ENCODE results near the gene GNG7. TPM values are rescaled to one million over a fixed set of nuclear protein-coding genes. Genes with fewer than 3 reads are reported as not detected.
"Not testable (repeated sequence)": the region's sequence is repeated elsewhere in the genome, so short reads cannot be mapped to it uniquely, and the experiment has no call there.

Gene GNG7
- polyA plus RNA-seq, 6 donors from 2014 or later: 49.1 to 72.0 (median 60.9) TPM

DNA sequence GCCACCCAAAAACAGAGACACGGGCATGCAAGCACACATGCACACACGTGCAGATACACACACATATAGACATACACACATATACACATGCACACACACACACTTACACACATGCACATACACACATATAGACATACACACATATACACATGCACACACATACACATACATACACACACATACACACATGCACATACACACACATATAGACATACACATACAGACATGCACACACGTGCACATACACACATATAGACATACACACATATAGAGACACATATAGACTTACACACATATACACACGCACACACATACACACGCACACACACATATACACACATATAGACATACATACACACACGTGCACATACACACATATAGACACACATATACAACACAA lies 134.5 kb downstream of the GNG7 start:
- Mint-ChIP-seq H3K27me3 (no peaks in the 10 kb centered on the region), H3K36me3 (peaks cover 6 to 8% of the 10 kb centered on the region in 2 donors), H3K4me1 (peaks cover 38 to 63% (median 53%) of the 10 kb centered on the region in 3 donors), H3K27ac (peak overlapping the region in 4 of 6 donors; percentile 38 to 58 (median 52)), H3K4me3 (peak overlapping the region in 1 of 8 donors; percentile 1), H3K9me3 (peaks cover 2 to 6% (median 5%) of the 10 kb centered on the region in 7 donors)
- ATAC-seq (ENCODE audit: low read depth in 2 of 2): no peak
- no peak for DNase-seq

DNA sequence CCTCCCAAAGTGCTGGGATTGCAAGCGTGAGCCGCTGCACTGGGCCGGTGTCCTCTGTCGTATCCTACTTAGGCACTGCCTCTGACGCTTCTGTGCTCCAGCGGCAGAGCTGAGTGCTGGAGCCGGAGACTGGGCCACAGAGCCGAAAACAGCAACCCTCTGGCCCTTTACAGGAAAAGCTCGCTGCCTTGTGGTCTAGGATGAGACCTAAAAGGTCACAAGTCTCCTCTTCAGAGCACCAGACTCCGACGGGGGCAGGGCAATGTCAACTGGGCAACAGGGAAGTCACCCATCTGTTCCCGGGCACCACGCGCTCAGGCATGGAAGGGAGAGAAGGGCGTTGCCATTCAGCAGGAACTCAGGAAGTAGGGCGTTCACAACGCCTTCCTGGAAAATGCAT lies 134.9 kb downstream of the GNG7 start:
- Mint-ChIP-seq H3K9me3 (peaks cover 2 to 6% (median 5%) of the 10 kb centered on the region in 7 donors), H3K4me1 (peaks cover 39 to 67% (median 57%) of the 10 kb centered on the region in 3 donors), H3K36me3 (peaks cover 6 to 8% of the 10 kb centered on the region in 2 donors), H3K4me3 (peak overlapping the region in 1 of 8 donors; percentile 1), H3K27me3 (no peaks in the 10 kb centered on the region), H3K27ac (peak overlapping the region in 2 of 6 donors; percentile 55 to 58)
- DNase-seq: no peak
- ATAC-seq (ENCODE audit: low read depth in 2 of 2): no peak

DNA sequence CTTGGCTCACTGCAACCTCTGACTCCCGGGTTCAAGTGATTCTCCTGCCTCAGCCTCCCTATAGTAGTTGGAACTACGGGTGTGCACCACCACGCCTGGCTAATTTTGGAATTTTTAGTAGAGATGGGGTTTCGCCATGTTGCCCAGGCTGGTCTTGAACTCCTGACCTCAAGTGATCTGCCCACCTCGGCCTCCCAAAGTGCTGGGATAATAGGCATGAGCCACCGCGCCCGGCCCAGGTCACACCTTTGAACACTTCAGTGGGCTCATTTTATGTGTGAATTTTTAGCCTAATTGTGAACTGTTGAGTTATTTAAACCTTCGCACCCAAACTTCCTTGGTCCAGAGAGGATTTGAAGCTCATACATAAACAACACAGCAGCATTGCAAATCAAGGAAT lies 138.9 kb downstream of the GNG7 start:
- ATAC-seq (ENCODE audit: low read depth in 2 of 2); H3K36me3 Mint-ChIP-seq; DNase-seq; H3K9me3 Mint-ChIP-seq; H3K27me3 Mint-ChIP-seq: not testable (repeated sequence)
- peaks cover 29 to 70% (median 60%) of the 10 kb centered on the region in 3 donors for H3K4me1 Mint-ChIP-seq
- H3K27ac Mint-ChIP-seq: peak overlapping the region in 1 of 6 donors; percentile 89
- H3K4me3 Mint-ChIP-seq: peak overlapping the region in 5 of 8 donors; percentile 13 to 92 (median 56)

DNA sequence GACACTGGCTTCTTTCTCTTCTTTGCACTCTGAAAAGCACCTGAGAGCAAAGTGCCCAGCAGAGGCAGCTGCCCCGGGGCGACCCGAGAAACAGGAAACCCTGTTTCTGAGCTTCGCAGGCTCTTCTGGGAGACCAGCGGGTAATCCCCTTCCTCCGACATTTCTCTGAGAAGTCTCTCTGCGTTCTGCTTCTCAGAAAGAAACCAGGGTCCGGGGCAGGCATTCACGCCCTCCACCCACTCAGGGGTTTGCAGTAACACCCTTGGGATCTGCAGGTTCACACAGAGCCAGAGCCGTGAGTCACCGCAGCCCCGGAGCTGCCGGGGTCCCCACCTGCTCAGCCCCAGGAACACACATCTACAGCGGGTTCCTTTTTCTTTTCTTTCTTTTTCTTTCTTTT lies 140.6 kb downstream of the GNG7 start:
- Mint-ChIP-seq H3K4me3 (peak overlapping the region; percentile 81 to 95 (median 92)), H3K9me3 (no peaks in the 10 kb centered on the region), H3K27me3 (no peaks in the 10 kb centered on the region), H3K4me1 (peaks cover 18 to 66% (median 50%) of the 10 kb centered on the region in 3 donors), H3K27ac (peak overlapping the region; percentile 88 to 98 (median 94)), H3K36me3 (no peaks in the 10 kb centered on the region)
- peak; percentile 88 to 92 for ATAC-seq (ENCODE audit: low read depth in 2 of 2)
- peak; percentile 74 for DNase-seq

DNA sequence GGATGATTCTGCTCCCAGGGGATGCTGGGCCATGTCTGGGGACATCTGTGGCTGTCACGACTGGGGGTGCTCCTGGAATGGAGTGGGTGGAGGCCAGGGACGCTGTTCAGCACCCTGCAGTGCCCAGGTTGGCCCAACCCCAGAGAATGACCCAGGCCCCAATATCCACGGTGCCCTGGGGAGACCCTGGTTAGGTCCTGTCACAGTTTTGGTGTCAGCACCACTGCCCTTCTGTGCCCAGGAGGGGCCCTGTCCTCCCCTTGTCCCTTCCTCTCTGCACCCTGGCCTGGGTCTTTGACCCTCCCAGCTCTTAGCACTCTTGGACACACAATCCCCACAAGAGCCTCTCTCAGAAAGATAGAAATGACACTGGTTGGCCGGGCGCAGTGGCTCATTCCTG lies 141.3 kb downstream of the GNG7 start:
- Mint-ChIP-seq H3K27ac (peak overlapping the region in 3 of 6 donors; percentile 69 to 90 (median 89)), H3K36me3 (no peaks in the 10 kb centered on the region), H3K4me1 (peaks cover 20 to 64% (median 56%) of the 10 kb centered on the region in 3 donors)

DNA sequence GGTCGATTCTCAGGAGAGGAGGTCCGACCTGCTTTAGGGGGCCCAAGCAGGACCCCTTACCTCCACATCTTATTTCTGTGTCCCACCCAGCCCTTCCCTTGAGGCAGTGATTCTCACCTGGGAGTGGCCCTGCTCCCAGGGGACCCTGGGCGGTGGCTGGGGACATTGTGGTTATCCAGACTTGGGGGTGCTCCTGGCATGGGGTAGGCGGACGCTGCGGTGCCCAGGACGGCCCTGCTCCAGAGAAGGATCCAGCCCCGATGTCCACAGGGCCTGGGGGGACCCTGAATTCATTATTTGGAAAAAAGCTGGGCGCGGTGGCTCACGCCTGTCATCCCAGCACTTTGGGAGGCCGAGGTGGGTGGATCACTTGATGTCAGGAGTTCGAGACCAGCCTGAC lies 142.1 kb downstream of the GNG7 start:
- H3K36me3 Mint-ChIP-seq: no peaks in the 10 kb centered on the region
- no peaks in the 10 kb centered on the region for H3K9me3 Mint-ChIP-seq
- peaks cover 20 to 63% (median 59%) of the 10 kb centered on the region in 3 donors for H3K4me1 Mint-ChIP-seq
- H3K27me3 Mint-ChIP-seq: no peaks in the 10 kb centered on the region
- ATAC-seq (ENCODE audit: low read depth in 2 of 2): no peak
- H3K27ac Mint-ChIP-seq: peak overlapping the region in 3 of 6 donors; percentile 49 to 80 (median 69)
- H3K4me3 Mint-ChIP-seq: peak overlapping the region in 2 of 8 donors; percentile 9 to 81
- DNase-seq: no peak

More for the DNA sequence above, 141.3 kb downstream of the GNG7 start:
- no peaks in the 10 kb centered on the region for H3K27me3 Mint-ChIP-seq
- DNase-seq (no peak), ATAC-seq (ENCODE audit: low read depth in 2 of 2) (no peak)
- H3K9me3 Mint-ChIP-seq: no peaks in the 10 kb centered on the region
- H3K4me3 Mint-ChIP-seq: peak overlapping the region in 7 of 8 donors; percentile 80 to 95 (median 91)

DNA sequence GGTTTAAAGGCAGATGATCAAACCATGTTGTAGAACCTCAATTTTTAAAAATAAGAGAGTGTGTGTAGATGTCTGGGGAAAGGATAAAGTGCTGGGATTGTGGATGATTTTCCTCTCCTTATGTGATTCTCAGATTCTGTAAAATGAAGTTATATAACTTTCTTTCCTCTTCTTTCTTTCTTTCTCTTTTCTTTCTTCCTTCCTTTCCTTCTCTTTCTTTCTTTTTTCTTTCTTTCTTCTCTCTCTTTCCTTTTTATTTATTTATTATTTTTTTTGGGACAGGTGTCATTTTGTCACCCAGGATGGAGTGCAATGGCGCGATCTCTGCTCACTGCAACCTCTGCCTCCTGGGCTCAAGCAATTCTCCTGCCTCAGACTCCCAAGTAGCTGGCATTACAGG lies 144.0 kb downstream of the GNG7 start:
- no peak for ATAC-seq (ENCODE audit: low read depth in 2 of 2)
- H3K4me3 Mint-ChIP-seq: peak overlapping the region in 1 of 8 donors; percentile 29
- H3K27me3 Mint-ChIP-seq: no peaks in the 10 kb centered on the region
- no peaks in the 10 kb centered on the region for H3K36me3 Mint-ChIP-seq
- H3K27ac Mint-ChIP-seq: peak overlapping the region in 3 of 6 donors; percentile 2 to 74 (median 27)
- peaks cover 10 to 58% (median 52%) of the 10 kb centered on the region in 3 donors for H3K4me1 Mint-ChIP-seq
- DNase-seq: no peak
- no peaks in the 10 kb centered on the region for H3K9me3 Mint-ChIP-seq

DNA sequence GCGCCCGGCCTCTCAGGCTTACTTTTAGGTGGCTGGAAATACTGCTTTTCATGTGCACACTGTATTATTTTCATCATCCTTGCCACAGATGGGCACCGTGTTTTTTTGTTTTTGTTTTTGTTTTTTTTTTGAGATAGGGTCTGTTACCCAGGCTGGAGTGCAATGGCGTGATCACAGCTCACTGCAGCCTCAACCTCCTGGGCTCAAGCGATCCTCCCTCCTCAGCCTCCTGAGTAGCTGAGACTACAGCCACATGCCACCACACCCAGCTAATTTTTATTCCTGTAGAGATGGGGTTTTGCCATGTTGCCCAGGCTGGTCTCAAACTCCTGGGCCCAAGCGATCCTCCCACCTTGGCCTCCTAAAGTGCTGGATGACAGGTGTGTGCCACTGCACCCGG lies 144.4 kb downstream of the GNG7 start:
- not testable (repeated sequence) for H3K36me3 Mint-ChIP-seq; H3K27me3 Mint-ChIP-seq; DNase-seq; ATAC-seq (ENCODE audit: low read depth in 2 of 2); H3K9me3 Mint-ChIP-seq
- Mint-ChIP-seq H3K27ac (peak overlapping the region in 3 of 6 donors; percentile 15 to 74 (median 27)), H3K4me3 (peak overlapping the region in 1 of 8 donors; percentile 72), H3K4me1 (peaks cover 10 to 55% (median 48%) of the 10 kb centered on the region in 3 donors)

DNA sequence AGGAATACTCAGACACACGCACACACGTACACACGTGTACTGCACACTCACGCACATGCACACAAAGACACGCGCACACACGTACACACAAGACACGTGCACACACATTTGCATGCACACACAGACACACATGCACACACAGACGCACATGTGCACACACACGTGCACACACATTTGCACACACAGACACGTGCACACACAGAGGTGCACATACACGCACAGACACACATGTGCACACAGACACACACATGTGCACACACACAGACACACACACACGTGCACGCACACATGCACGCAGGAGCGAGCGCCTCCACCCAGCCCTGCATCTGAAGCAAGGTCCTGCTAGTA lies 145.4 kb downstream of the GNG7 start:
- ATAC-seq (ENCODE audit: low read depth in 2 of 2) (no peak), DNase-seq (no peak)
- H3K9me3 Mint-ChIP-seq: no peaks in the 10 kb centered on the region
- H3K4me1 Mint-ChIP-seq: peaks cover 10 to 55% (median 47%) of the 10 kb centered on the region in 3 donors
- H3K4me3 Mint-ChIP-seq: peak overlapping the region in 1 of 8 donors; percentile 54
- peak overlapping the region in 2 of 6 donors; percentile 45 to 82 for H3K27ac Mint-ChIP-seq
- H3K36me3 Mint-ChIP-seq: no peaks in the 10 kb centered on the region
- H3K27me3 Mint-ChIP-seq: no peaks in the 10 kb centered on the region

DNA sequence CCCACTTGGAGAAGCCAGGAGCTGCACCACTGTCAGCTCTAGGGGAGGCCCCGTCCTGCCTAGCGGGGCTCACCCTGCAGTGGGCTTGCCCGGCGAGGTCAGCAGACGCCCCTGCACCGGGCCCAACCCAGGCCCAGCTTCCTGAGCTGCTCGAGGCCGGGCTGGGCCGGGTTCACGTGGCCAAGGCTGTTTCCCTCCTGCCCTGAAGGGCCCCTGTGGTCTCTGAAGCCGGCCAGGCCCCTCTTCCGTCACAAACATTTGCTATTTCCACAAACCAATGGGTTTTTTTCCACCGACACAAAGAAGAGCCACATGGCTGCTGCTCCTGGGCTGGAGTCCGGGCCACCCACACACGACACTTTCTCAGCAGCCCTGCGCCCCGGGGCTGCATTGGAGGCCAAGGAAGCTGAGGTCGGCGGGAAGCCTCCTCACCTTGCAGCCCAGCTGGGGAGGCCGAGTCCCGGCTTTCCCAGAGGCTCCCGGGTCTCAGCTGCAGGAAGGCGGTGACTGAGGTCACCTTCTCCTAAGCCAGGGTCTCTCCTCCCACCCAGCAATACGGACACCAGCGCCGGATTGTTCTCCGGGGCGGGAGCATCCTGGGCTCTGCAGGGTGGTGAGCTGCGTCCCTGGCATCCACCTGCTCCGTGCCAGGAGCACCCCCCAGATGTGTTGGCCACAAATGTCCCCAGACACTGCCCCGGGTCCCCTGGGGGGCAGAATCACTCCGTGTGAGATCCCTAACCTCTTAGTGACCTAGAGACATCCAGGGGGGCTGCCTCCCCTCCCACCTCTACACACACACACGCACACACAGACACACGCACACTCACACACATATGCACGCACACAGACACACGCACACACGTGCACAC lies 146.0 kb downstream of the GNG7 start:
- peaks cover 13 to 54% (median 47%) of the 10 kb centered on the region in 3 donors for H3K4me1 Mint-ChIP-seq
- H3K4me3 Mint-ChIP-seq: peak overlapping the region in 1 of 8 donors; percentile 54
- DNase-seq: no peak
- ATAC-seq (ENCODE audit: low read depth in 2 of 2): no peak
- peak overlapping the region in 3 of 6 donors; percentile 45 to 82 (median 74) for H3K27ac Mint-ChIP-seq
- no peaks in the 10 kb centered on the region for H3K27me3 Mint-ChIP-seq
- H3K9me3 Mint-ChIP-seq: no peaks in the 10 kb centered on the region
- no peaks in the 10 kb centered on the region for H3K36me3 Mint-ChIP-seq

DNA sequence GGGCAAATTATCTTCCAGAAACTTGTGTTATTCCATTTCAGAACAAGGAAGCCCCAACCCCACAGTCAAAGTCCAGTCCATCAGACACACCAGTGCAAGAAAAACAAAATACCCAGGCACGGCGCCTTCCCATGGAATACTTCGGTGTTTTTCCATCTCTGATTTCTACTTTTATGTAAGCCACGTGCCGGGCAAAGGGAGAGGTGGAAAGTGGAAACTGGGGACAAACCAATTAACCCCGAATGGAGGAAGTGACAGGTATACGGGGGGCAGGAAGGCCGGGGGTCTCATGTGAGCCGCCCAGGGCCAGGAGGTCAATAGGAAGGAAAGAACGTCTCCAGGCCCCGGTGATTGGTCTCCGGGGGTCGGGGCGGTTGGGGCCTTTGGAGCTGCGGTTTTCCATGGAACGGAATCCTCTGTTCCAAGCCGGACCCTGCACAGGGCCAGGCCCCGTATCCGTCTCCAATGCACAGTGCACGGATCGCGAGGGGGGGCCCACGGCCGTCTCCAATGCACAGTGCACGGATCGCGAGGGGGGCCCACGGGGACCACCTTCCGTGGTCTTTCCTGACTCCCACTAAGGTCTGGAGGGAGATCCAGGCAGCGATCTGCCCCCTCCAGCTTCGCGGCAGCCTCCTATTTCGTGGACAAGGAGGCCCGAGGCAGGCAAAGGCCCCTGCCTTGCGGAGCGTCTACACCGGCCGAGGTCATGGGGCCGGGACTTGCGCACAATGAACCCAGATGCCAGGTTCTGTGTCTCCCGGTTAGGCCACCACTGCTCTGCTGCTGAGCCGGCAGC lies 146.9 kb downstream of the GNG7 start:
- H3K4me1 Mint-ChIP-seq: peaks cover 13 to 45% (median 38%) of the 10 kb centered on the region in 3 donors
- no peaks in the 10 kb centered on the region for H3K9me3 Mint-ChIP-seq
- peak overlapping the region in 1 of 6 donors; percentile 83 for H3K27ac Mint-ChIP-seq
- peak overlapping the region in 1 of 8 donors; percentile 50 for H3K4me3 Mint-ChIP-seq
- H3K27me3 Mint-ChIP-seq: no peaks in the 10 kb centered on the region
- ATAC-seq (ENCODE audit: low read depth in 2 of 2) (no peak), DNase-seq (no peak)
- no peaks in the 10 kb centered on the region for H3K36me3 Mint-ChIP-seq

DNA sequence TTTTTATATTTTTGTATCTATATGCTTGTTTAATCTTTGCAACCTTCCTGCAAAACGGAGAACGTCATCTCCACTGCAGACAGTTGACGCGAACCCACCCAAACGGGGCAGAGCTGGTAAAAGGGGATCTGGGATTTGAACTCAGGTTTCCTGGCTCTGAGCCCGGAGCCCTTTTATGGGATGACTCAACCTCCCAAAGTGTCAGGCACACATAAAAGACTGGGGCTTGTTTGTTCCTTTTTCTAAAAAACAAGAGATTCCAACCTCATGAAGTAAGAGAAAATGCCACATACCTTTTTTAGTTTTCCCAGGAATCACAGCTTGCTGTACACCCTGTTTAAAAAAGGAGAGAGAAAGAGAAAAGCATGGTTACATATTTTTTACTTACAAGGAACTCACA lies 147.6 kb downstream of the GNG7 start:
- Mint-ChIP-seq H3K27ac (peak overlapping the region in 1 of 6 donors; percentile 24), H3K4me3 (no peak overlapping the region), H3K4me1 (peaks cover 13 to 40% (median 33%) of the 10 kb centered on the region in 3 donors), H3K27me3 (no peaks in the 10 kb centered on the region), H3K9me3 (no peaks in the 10 kb centered on the region), H3K36me3 (no peaks in the 10 kb centered on the region)
- DNase-seq (no peak), ATAC-seq (ENCODE audit: low read depth in 2 of 2) (no peak)

DNA sequence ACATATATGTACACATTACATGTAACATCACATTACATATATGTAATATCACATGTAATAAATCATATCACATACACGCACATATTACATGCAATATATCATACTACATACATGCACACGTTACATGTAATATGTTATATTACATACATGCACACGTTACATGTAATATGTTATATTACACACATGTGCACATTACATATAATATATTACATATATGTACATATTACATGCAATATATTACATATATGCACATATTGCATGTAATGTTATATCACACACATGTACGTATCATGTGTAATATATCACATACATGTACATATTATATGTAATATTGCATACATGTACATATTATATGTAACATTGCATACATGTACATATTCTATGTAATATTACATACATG lies 149.0 kb downstream of the GNG7 start:
- Mint-ChIP-seq H3K9me3 (no peaks in the 10 kb centered on the region), H3K36me3 (no peaks in the 10 kb centered on the region), H3K4me3 (no peak overlapping the region), H3K27me3 (no peaks in the 10 kb centered on the region), H3K27ac (no peak overlapping the region), H3K4me1 (peaks cover 13 to 37% (median 34%) of the 10 kb centered on the region in 3 donors)
- ATAC-seq (ENCODE audit: low read depth in 2 of 2) (no peak), DNase-seq (no peak)
